ENCODE measurements around the gene GZF1.
A peak's percentile ranks its signal among the peaks of the same experiment; 100 is the strongest.

The GZF1 gene

DNA sequence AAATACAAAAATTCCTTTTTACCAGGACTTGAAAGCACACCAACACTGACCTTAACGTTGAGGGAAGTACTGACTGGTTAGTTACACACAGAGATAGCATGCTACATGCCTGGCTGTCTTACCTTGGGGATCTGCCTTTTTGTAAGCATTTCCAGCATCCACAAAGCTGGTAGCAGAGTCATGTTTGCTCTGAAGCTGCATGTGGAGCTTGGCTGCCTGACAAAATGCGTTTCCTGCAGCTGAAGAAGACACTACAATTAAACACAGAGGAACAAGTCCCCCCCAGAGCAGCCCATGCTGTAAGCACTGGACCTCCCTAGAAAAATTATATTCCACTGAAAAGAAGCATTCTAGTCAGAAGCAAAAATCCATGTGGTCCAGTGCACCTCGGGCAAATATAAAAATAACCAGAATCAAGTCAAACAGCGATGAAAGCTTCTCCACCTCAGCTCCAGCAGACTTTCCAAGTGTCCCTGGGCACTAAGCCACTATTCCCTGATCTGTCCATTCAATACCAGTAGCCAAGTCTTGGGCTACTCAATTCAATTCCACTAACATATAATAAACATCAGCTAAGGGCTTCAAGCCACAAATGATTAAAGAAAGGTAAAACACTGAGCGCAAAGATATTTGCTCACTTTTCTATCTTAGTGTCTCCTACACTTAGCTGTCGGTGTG, 35.1 kb downstream of the GZF1 start:
- DNase-seq (ENCODE audit: extremely low spot score) = no peak
- TF ChIP-seq, protein P1, sequence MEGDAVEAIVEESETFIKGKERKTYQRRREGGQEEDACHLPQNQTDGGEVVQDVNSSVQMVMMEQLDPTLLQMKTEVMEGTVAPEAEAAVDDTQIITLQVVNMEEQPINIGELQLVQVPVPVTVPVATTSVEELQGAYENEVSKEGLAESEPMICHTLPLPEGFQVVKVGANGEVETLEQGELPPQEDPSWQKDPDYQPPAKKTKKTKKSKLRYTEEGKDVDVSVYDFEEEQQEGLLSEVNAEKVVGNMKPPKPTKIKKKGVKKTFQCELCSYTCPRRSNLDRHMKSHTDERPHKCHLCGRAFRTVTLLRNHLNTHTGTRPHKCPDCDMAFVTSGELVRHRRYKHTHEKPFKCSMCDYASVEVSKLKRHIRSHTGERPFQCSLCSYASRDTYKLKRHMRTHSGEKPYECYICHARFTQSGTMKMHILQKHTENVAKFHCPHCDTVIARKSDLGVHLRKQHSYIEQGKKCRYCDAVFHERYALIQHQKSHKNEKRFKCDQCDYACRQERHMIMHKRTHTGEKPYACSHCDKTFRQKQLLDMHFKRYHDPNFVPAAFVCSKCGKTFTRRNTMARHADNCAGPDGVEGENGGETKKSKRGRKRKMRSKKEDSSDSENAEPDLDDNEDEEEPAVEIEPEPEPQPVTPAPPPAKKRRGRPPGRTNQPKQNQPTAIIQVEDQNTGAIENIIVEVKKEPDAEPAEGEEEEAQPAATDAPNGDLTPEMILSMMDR (IDR thresholded peaks at IDR 0.05; ENCODE audit: control extremely low read depth, extremely low read depth, low read depth, missing control alignments) = no peak
- ChIA-PET CTCF (interaction anchor here (1.2 kb wide), 1 partner anchor 24 kb away, joined by 3 read pairs; the partner anchor contains the start of gene NAPB), POLR2A (no interaction called here)

DNA sequence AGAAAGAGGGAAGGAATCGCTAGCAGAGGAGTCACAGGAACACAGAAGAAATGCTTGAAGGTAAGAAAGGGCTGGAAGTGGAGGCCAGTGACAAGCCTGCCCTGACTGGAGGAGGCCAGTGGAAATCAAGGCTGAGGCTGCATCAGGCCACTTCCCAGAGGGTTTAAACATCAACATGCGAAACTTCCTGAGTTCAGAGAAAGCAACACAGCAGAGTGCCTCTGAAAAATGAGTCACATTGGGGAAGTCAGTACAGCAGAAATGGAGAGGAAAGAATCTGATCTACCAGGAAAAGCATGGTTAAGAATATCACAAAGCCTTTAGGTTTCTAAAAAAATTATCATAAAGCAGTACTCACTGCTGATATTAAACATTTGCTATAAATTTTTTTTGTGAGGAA, 36.0 kb downstream of the GZF1 start:
- TF ChIP-seq, protein P1 (IDR thresholded peaks at IDR 0.05; ENCODE audit: control extremely low read depth, extremely low read depth, low read depth, missing control alignments) = no peak
- CTCF ChIA-PET = interaction anchor here (1.0 to 1.2 kb wide), 2 partner anchors 24 to 25 kb away, joined by 3 read pairs; partner anchors contain the start of gene NAPB
- POLR2A ChIA-PET = no interaction called here
- DNase-seq (ENCODE audit: extremely low spot score) = no peak

DNA sequence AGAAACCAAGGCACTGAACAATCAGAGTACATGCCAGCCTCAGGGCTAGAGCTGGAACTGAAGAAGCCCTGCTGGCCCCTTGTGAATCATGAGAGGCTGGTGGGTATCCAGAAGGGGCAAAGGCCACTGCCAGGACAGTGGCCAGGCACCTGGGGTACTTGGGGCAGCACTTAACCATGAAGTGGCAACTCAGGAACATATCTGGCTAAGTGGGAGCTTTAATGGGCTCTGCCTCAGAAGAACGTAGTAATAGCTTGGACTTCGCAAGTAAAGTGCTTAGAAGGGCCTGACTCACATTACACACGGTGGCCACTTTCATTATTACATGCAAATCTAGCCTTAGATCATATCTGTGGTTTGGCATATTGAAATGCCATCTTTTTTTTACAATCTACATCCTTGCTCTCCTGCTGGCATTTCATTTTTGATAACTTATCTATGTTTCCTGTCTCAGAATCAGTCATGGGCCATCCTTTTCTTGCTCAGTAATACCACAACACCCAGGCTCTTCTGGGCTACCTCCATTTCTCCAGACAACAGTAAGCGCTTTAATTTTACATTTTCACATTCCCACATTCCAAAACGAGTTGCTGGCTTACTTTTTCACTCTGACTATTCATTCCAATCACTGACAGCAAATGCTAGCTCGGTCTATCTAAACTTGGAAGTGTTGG, 37.7 kb downstream of the GZF1 start:
- TF ChIP-seq, protein P1 (IDR thresholded peaks at IDR 0.05; ENCODE audit: control extremely low read depth, extremely low read depth, low read depth, missing control alignments) = no peak
- peak; percentile 32 for DNase-seq (ENCODE audit: extremely low spot score)
- POLR2A ChIA-PET = no interaction called here
- CTCF ChIA-PET = interaction anchor here (0.6 to 3.0 kb wide), 4 partner anchors 8 to 50 kb away, joined by 3 to 17 read pairs (median 3); no protein-coding TSS in a partner anchor

DNA sequence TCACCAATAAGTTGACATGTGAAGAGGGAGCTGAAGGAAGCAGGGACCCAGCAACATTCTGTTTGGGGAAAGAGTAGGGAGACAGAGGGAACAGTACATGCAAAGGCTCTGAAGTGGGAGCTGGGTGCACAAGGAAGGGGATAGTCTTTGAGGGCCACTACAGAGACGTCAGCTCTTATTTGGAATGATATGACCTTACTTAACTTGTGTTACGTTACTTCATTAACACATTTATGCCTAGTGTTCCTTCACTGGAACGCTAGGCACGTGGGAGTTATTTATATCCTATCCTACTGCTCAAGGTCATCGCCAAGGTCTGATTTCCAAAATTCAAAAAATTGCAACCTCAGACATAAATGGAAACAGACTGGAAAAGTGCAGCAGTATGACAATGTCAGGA, 39.1 kb downstream of the GZF1 start:
- ChIA-PET CTCF (interaction anchor here (3.0 to 8.1 kb wide), 2 partner anchors 10 to 17 kb away, joined by 17 to 73 read pairs; partner anchors contain the start of gene NAPB), POLR2A (no interaction called here)
- TF ChIP-seq, protein P1 (IDR thresholded peaks at IDR 0.05; ENCODE audit: control extremely low read depth, extremely low read depth, low read depth, missing control alignments) = no peak
- no peak for DNase-seq (ENCODE audit: extremely low spot score)

DNA sequence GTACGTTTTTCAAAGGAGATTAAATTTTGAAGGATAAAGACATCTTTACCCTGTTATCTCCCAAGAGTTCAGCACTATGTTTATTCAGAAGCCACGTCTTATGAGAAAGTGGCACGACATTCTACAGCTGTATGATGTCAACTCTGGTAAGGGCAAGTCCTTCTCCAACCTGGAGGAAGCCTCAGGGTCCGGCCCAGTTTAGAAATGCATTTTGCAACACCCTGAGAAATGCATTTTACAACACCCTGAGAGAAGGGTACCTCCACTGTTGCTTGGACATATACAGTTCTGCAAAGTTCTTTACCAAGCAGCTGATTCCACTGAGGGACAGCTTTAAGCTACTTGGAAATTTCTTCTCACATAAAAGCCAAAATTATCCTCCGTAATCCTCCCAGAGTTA, 41.8 kb downstream of the GZF1 start:
- POLR2A ChIA-PET = interaction anchor here (0.7 kb wide), 1 partner anchor 53 kb away, joined by 5 read pairs; the partner anchor contains the start of gene NXT1
- TF ChIP-seq, protein P1 (IDR thresholded peaks at IDR 0.05; ENCODE audit: control extremely low read depth, extremely low read depth, low read depth, missing control alignments) = no peak
- no peak for DNase-seq (ENCODE audit: extremely low spot score)
- CTCF ChIA-PET = interaction anchor here (1.7 to 8.1 kb wide), 2 partner anchors 15 to 38 kb away, joined by 3 to 73 read pairs; partner anchors contain the start of gene NAPB

DNA sequence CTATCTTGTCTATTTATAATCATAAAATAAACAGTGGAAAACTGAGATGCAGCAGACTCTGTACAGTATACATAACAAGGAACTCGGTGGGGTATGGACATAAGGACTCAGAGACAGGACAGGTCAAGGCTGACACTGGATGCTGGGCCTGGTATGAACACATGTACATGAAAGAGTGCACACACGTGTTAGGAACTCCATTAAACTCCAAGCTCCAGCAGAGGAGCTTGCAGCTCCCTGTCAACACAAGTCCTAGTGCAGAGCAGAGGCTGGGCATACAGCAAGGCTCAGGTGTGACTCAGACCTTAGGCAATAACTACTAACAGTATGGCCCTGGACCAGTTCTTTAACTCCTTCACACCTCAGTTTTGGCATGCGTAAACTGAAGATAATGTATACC, 42.2 kb downstream of the GZF1 start:
- POLR2A ChIA-PET = interaction anchor here (0.7 kb wide), 1 partner anchor 54 kb away, joined by 5 read pairs; the partner anchor contains the start of gene NXT1
- TF ChIP-seq, protein P1 (IDR thresholded peaks at IDR 0.05; ENCODE audit: control extremely low read depth, extremely low read depth, low read depth, missing control alignments) = no peak
- DNase-seq (ENCODE audit: extremely low spot score) = no peak
- CTCF ChIA-PET = interaction anchor here (1.6 to 8.1 kb wide), 3 partner anchors 13 to 38 kb away, joined by 3 to 73 read pairs (median 4); partner anchors contain the start of gene NAPB

Data from GM10248 (cell line).